ENCODE results near the gene TBL2.
"Not testable (repeated sequence)": the region's sequence is repeated elsewhere in the genome, so short reads cannot be mapped to it uniquely, and the experiment has no call there.

The TBL2 gene

GRCh38 chr7:73541722-73542121 lies 36.7 kb downstream of the TBL2 start:
- Histone ChIP-seq H3K27ac (ENCODE audit: low read depth, low read length) (no peak overlapping the region), H3K36me3 (ENCODE audit: insufficient read depth, low read length) (peaks cover 50% of the 10 kb centered on the region), H3K4me1 (ENCODE audit: insufficient read depth, low read length) (peaks cover 6% of the 10 kb centered on the region)

GRCh38 chr7:73539709-73540108 lies 38.7 kb downstream of the TBL2 start:
- Histone ChIP-seq H3K4me3 (ENCODE audit: low read depth in 1 of 2, low read length in 2 of 2) (no peak overlapping the region), H3K27me3 (ENCODE audit: control insufficient read depth in 1 of 2, insufficient read depth in 2 of 2, low read length in 2 of 2) (no peaks in the 10 kb centered on the region), H3K27ac (ENCODE audit: low read depth, low read length) (no peak overlapping the region), H3K4me1 (ENCODE audit: insufficient read depth, low read length) (peaks cover 6% of the 10 kb centered on the region), H3K9ac (ENCODE audit: low read length) (no peak overlapping the region), H3K36me3 (ENCODE audit: insufficient read depth, low read length) (peaks cover 64% of the 10 kb centered on the region), H3K9me3 (ENCODE audit: low read length) (no peaks in the 10 kb centered on the region)

More at GRCh38 chr7:73541722-73542121, 36.7 kb downstream of the TBL2 start:
- H3K4me3 ChIP-seq (ENCODE audit: low read depth in 1 of 2, low read length in 2 of 2) = no peak overlapping the region
- no peaks in the 10 kb centered on the region for H3K27me3 ChIP-seq (ENCODE audit: control insufficient read depth in 1 of 2, insufficient read depth in 2 of 2, low read length in 2 of 2)
- H3K9me3 ChIP-seq (ENCODE audit: low read length) = no peaks in the 10 kb centered on the region
- H3K9ac ChIP-seq (ENCODE audit: low read length) = no peak overlapping the region

GRCh38 chr7:73538510-73538909 lies 39.9 kb downstream of the TBL2 start:
- H3K9me3 ChIP-seq (ENCODE audit: low read length); H3K4me3 ChIP-seq (ENCODE audit: low read depth in 1 of 2, low read length in 2 of 2); H3K9ac ChIP-seq (ENCODE audit: low read length); H3K27me3 ChIP-seq (ENCODE audit: control insufficient read depth in 1 of 2, insufficient read depth in 2 of 2, low read length in 2 of 2); H3K4me1 ChIP-seq (ENCODE audit: insufficient read depth, low read length); H3K27ac ChIP-seq (ENCODE audit: low read depth, low read length): not testable (repeated sequence)
- peaks cover 63% of the 10 kb centered on the region for H3K36me3 ChIP-seq (ENCODE audit: insufficient read depth, low read length)

GRCh38 chr7:73537051-73537450 lies 41.3 kb downstream of the TBL2 start:
- Histone ChIP-seq H3K36me3 (ENCODE audit: insufficient read depth, low read length) (peaks cover 49% of the 10 kb centered on the region), H3K4me1 (ENCODE audit: insufficient read depth, low read length) (peaks cover 4% of the 10 kb centered on the region), H3K9ac (ENCODE audit: low read length) (no peak overlapping the region), H3K27me3 (ENCODE audit: control insufficient read depth in 1 of 2, insufficient read depth in 2 of 2, low read length in 2 of 2) (no peaks in the 10 kb centered on the region), H3K27ac (ENCODE audit: low read depth, low read length) (no peak overlapping the region), H3K4me3 (ENCODE audit: low read depth in 1 of 2, low read length in 2 of 2) (no peak overlapping the region), H3K9me3 (ENCODE audit: low read length) (no peaks in the 10 kb centered on the region)

GRCh38 chr7:73536479-73536878 lies 41.9 kb downstream of the TBL2 start:
- no peaks in the 10 kb centered on the region for H3K27me3 ChIP-seq (ENCODE audit: control insufficient read depth in 1 of 2, insufficient read depth in 2 of 2, low read length in 2 of 2)
- no peaks in the 10 kb centered on the region for H3K4me1 ChIP-seq (ENCODE audit: insufficient read depth, low read length)
- peaks cover 44% of the 10 kb centered on the region for H3K36me3 ChIP-seq (ENCODE audit: insufficient read depth, low read length)
- no peaks in the 10 kb centered on the region for H3K9me3 ChIP-seq (ENCODE audit: low read length)
- no peak overlapping the region for H3K27ac ChIP-seq (ENCODE audit: low read depth, low read length)
- H3K4me3 ChIP-seq (ENCODE audit: low read depth in 1 of 2, low read length in 2 of 2) = no peak overlapping the region
- no peak overlapping the region for H3K9ac ChIP-seq (ENCODE audit: low read length)

- peaks cover 44% of the 10 kb centered on the region for H3K36me3 ChIP-seq (ENCODE audit: insufficient read depth, low read length)
Observed at GRCh38 chr7:73535918-73536317, 42.5 kb downstream of the TBL2 start.

GRCh38 chr7:73533742-73534141 lies 44.6 kb downstream of the TBL2 start:
- Histone ChIP-seq H3K27ac (ENCODE audit: low read depth, low read length) (no peak overlapping the region), H3K9ac (ENCODE audit: low read length) (no peak overlapping the region), H3K9me3 (ENCODE audit: low read length) (no peaks in the 10 kb centered on the region), H3K4me3 (ENCODE audit: low read depth in 1 of 2, low read length in 2 of 2) (no peak overlapping the region), H3K27me3 (ENCODE audit: control insufficient read depth in 1 of 2, insufficient read depth in 2 of 2, low read length in 2 of 2) (no peaks in the 10 kb centered on the region), H3K4me1 (ENCODE audit: insufficient read depth, low read length) (no peaks in the 10 kb centered on the region), H3K36me3 (ENCODE audit: insufficient read depth, low read length) (peaks cover 33% of the 10 kb centered on the region)

More at GRCh38 chr7:73535918-73536317, 42.5 kb downstream of the TBL2 start:
- not testable (repeated sequence) for H3K4me1 ChIP-seq (ENCODE audit: insufficient read depth, low read length); H3K9me3 ChIP-seq (ENCODE audit: low read length); H3K4me3 ChIP-seq (ENCODE audit: low read depth in 1 of 2, low read length in 2 of 2); H3K9ac ChIP-seq (ENCODE audit: low read length); H3K27me3 ChIP-seq (ENCODE audit: control insufficient read depth in 1 of 2, insufficient read depth in 2 of 2, low read length in 2 of 2); H3K27ac ChIP-seq (ENCODE audit: low read depth, low read length)

GRCh38 chr7:73532224-73532623 lies 46.2 kb downstream of the TBL2 start:
- no peaks in the 10 kb centered on the region for H3K27me3 ChIP-seq (ENCODE audit: control insufficient read depth in 1 of 2, insufficient read depth in 2 of 2, low read length in 2 of 2)
- H3K9ac ChIP-seq (ENCODE audit: low read length) = no peak overlapping the region
- peaks cover 20% of the 10 kb centered on the region for H3K36me3 ChIP-seq (ENCODE audit: insufficient read depth, low read length)
- H3K9me3 ChIP-seq (ENCODE audit: low read length) = no peaks in the 10 kb centered on the region
- H3K4me3 ChIP-seq (ENCODE audit: low read depth in 1 of 2, low read length in 2 of 2) = no peak overlapping the region
- no peaks in the 10 kb centered on the region for H3K4me1 ChIP-seq (ENCODE audit: insufficient read depth, low read length)
- H3K27ac ChIP-seq (ENCODE audit: low read depth, low read length) = no peak overlapping the region

- Histone ChIP-seq H3K9ac (ENCODE audit: low read length) (no peak overlapping the region), H3K4me3 (ENCODE audit: low read depth in 1 of 2, low read length in 2 of 2) (no peak overlapping the region)
Observed at GRCh38 chr7:73530800-73531199, 47.6 kb downstream of the TBL2 start.

GRCh38 chr7:73526896-73527821 lies 51.2 kb downstream of the TBL2 start:
- Histone ChIP-seq H3K27ac (ENCODE audit: low read depth, low read length) (no peak overlapping the region), H3K27me3 (ENCODE audit: control insufficient read depth in 1 of 2, insufficient read depth in 2 of 2, low read length in 2 of 2) (no peaks in the 10 kb centered on the region), H3K4me1 (ENCODE audit: insufficient read depth, low read length) (no peaks in the 10 kb centered on the region), H3K9ac (ENCODE audit: low read length) (no peak overlapping the region), H3K36me3 (ENCODE audit: insufficient read depth, low read length) (no peaks in the 10 kb centered on the region), H3K4me3 (ENCODE audit: low read depth in 1 of 2, low read length in 2 of 2) (no peak overlapping the region), H3K9me3 (ENCODE audit: low read length) (no peaks in the 10 kb centered on the region)

More at GRCh38 chr7:73530800-73531199, 47.6 kb downstream of the TBL2 start:
- Histone ChIP-seq H3K4me1 (ENCODE audit: insufficient read depth, low read length) (no peaks in the 10 kb centered on the region), H3K36me3 (ENCODE audit: insufficient read depth, low read length) (peaks cover 7% of the 10 kb centered on the region), H3K27ac (ENCODE audit: low read depth, low read length) (no peak overlapping the region), H3K27me3 (ENCODE audit: control insufficient read depth in 1 of 2, insufficient read depth in 2 of 2, low read length in 2 of 2) (no peaks in the 10 kb centered on the region), H3K9me3 (ENCODE audit: low read length) (no peaks in the 10 kb centered on the region)

GRCh38 chr7:73526158-73526494 lies 52.3 kb downstream of the TBL2 start:
- not testable (repeated sequence) for H3K9me3 ChIP-seq (ENCODE audit: low read length); H3K36me3 ChIP-seq (ENCODE audit: insufficient read depth, low read length); H3K27ac ChIP-seq (ENCODE audit: low read depth, low read length); H3K9ac ChIP-seq (ENCODE audit: low read length); H3K4me1 ChIP-seq (ENCODE audit: insufficient read depth, low read length); H3K27me3 ChIP-seq (ENCODE audit: control insufficient read depth in 1 of 2, insufficient read depth in 2 of 2, low read length in 2 of 2); H3K4me3 ChIP-seq (ENCODE audit: low read depth in 1 of 2, low read length in 2 of 2)

Data from muscle layer of colon (tissue), 2 donors.